Sigmoid colon (tissue), 7 donors: Measurements from ENCODE around the gene GPATCH2. TPM values are rescaled to one million over a fixed set of nuclear protein-coding genes. Genes with fewer than 3 reads are reported as not detected.

Experiments used
- DNase-seq: peaks from one replicate; pipeline ENCODE4 v3.0.0-alpha.2; 2019
- H3K27ac ChIP-seq, 4 donors: fragments of 200-600 bp; sonication (generic); one replicate each; pipeline ENCODE4 v1.5.1; 2016 to 2019; ENCODE audit warnings: mild to moderate bottlenecking in 1 of 4
- H3K27me3 ChIP-seq, 3 donors: fragments of 200-600 bp; sonication (generic); one replicate each; pipeline ENCODE4 v1.5.1; 2019; ENCODE audit warnings: mild to moderate bottlenecking in 1 of 3
- H3K36me3 ChIP-seq, 4 donors: fragments of 200-600 bp; sonication (generic); one replicate each; pipeline ENCODE4 v1.5.1; 2016 to 2019
- H3K4me1 ChIP-seq, 4 donors: fragments of 200-600 bp; sonication (generic); one replicate each; pipeline ENCODE4 v1.5.1; 2017 to 2019
- H3K4me3 ChIP-seq, 4 donors: fragments of 200-600 bp; sonication (generic); one replicate each; pipeline ENCODE4 v1.5.1; 2017 to 2019; ENCODE audit warnings: mild to moderate bottlenecking in 2 of 4, moderate library complexity in 1 of 4
- H3K9me3 ChIP-seq, 4 donors: fragments of 200-600 bp in 3 of 4; sonication (generic) in 3 of 4; one replicate each; pipeline versions ENCODE4 v1.5.1 to v1.6.1; 2013 to 2019
- CTCF ChIP-seq, 4 experiments: fragments of 450-650 bp in 3 of 4; fragments of 200-600 bp in 1 of 4; IDR thresholded peaks; one replicate each; pipeline ENCODE4 v1.5.1; 2016 to 2019; ENCODE audit warnings: antibody characterized with exemption in 4 of 4, mild to moderate bottlenecking in 3 of 4, moderate library complexity in 2 of 4
- EP300 ChIP-seq, 4 donors: sonication (generic); formaldehyde crosslinking; IDR thresholded peaks; one replicate each; pipeline ENCODE4 v1.6.1; 2017; ENCODE audit warnings: antibody characterized with exemption in 4 of 4
- POLR2A ChIP-seq, 2 donors: fragments of 450-650 bp; IDR thresholded peaks; one replicate each; pipeline ENCODE4 v1.6.1; 2016; ENCODE audit warnings: antibody characterized with exemption in 2 of 2, mild to moderate bottlenecking in 2 of 2, moderate library complexity in 2 of 2
- POLR2AphosphoS5 ChIP-seq, 4 donors: sonication (generic); formaldehyde crosslinking; IDR thresholded peaks; one replicate each; pipeline ENCODE4 v1.6.1; 2017; ENCODE audit warnings: antibody characterized with exemption in 4 of 4
- WGBS, 2 donors: extraction: QIAGEN DNeasy Blood & Tissue Kit; methylation state at CpG; one replicate each; pipeline ENCODE4 v1.1.7; 2013; 5-methylcytosine and 5-hydroxymethylcytosine counted together
- intact Hi-C: fragments of 100-400 bp; cut with DNase I; formaldehyde crosslinking; loops from one replicate; pipeline ENCODE4 v1.15.1; 2023
- polyA plus RNA-seq, 3 donors: library from polyadenylated mRNA; stranded (reverse); fragments of 200-250 nt; gene quantifications; one replicate each; pipeline ENCODE4 v1.2.3, GENCODE V29; 2013
- total RNA-seq, 4 donors: library from RNA; depleted of rRNA; stranded (reverse); fragments of >200 nt; gene quantifications; one replicate each; pipeline ENCODE4 v1.1.0, GENCODE V29; 2016
- donor health status: healthy with polysubstance abuse.
- donor health status: Bipolar disorder and iron deficiency.
- donor health status: healthy.

The GPATCH2 gene
- total and polyA plus RNA-seq, 7 donors, result 3.0 to 18.5 (median 12.2) TPM

GRCh38 chr1:217535601-217536377 lies 95.1 kb downstream of the GPATCH2 start:
- no peak for DNase-seq
- WGBS, 2 donors, result 94 to 96% methylated on average over 9 of the region's 9 CpGs
- Histone ChIP-seq H3K27me3 (no peaks in the 10 kb centered on the region), H3K27ac (no peak overlapping the region), H3K4me3 (no peak overlapping the region), H3K36me3 (no peaks in the 10 kb centered on the region), H3K4me1 (no peaks in the 10 kb centered on the region), H3K9me3 (no peaks in the 10 kb centered on the region)
- TF ChIP-seq CTCF (IDR thresholded peaks at IDR 0.05) (no peak), POLR2AphosphoS5 (IDR thresholded peaks at IDR 0.05) (no peak), EP300 (IDR thresholded peaks at IDR 0.05) (no peak), POLR2A (IDR thresholded peaks at IDR 0.05) (no peak)
- intact Hi-C loops, result no loop called here

GRCh38 chr1:217534566-217534965 lies 96.3 kb downstream of the GPATCH2 start:
- TF ChIP-seq CTCF (IDR thresholded peaks at IDR 0.05) (no peak), POLR2A (IDR thresholded peaks at IDR 0.05) (no peak), POLR2AphosphoS5 (IDR thresholded peaks at IDR 0.05) (no peak), EP300 (IDR thresholded peaks at IDR 0.05) (no peak)
- no peaks in the 10 kb centered on the region for H3K9me3 ChIP-seq
- no peak overlapping the region for H3K4me3 ChIP-seq
- no peaks in the 10 kb centered on the region for H3K4me1 ChIP-seq
- intact Hi-C loops, result no loop called here
- H3K27ac ChIP-seq, result no peak overlapping the region
- no peaks in the 10 kb centered on the region for H3K27me3 ChIP-seq
- DNase-seq, result no peak
- H3K36me3 ChIP-seq, result no peaks in the 10 kb centered on the region
- 31 to 77% methylated on average over 1 of the region's 1 CpG for WGBS, 2 donors

- Histone ChIP-seq H3K36me3 (no peaks in the 10 kb centered on the region), H3K27me3 (no peaks in the 10 kb centered on the region), H3K9me3 (no peaks in the 10 kb centered on the region), H3K27ac (no peak overlapping the region), H3K4me3 (no peak overlapping the region), H3K4me1 (peaks cover 0 to 11% (median 4%) of the 10 kb centered on the region in 4 donors)
- intact Hi-C loops, result no loop called here
- WGBS, 2 donors, result 91% methylated on average over 3 of the region's 3 CpGs
- no peak for TF ChIP-seq EP300 (IDR thresholded peaks at IDR 0.05)
- DNase-seq, result no peak
Measured at GRCh38 chr1:217528271-217528670, 102.6 kb downstream of the GPATCH2 start.

GRCh38 chr1:217527151-217527550 lies 103.7 kb downstream of the GPATCH2 start:
- DNase-seq, result no peak
- no peak overlapping the region for H3K27ac ChIP-seq
- 95 to 96% methylated on average over 2 of the region's 2 CpGs for WGBS, 2 donors
- H3K4me3 ChIP-seq, result no peak overlapping the region
- no peaks in the 10 kb centered on the region for H3K9me3 ChIP-seq
- H3K27me3 ChIP-seq, result no peaks in the 10 kb centered on the region
- no peaks in the 10 kb centered on the region for H3K36me3 ChIP-seq
- intact Hi-C loops, result no loop called here
- TF ChIP-seq POLR2A (IDR thresholded peaks at IDR 0.05) (no peak), EP300 (IDR thresholded peaks at IDR 0.05) (no peak), POLR2AphosphoS5 (IDR thresholded peaks at IDR 0.05) (no peak), CTCF (IDR thresholded peaks at IDR 0.05) (no peak)
- peaks cover 0 to 11% (median 4%) of the 10 kb centered on the region in 4 donors for H3K4me1 ChIP-seq

- DNase-seq, result no peak
- H3K27me3 ChIP-seq, result no peaks in the 10 kb centered on the region
- H3K27ac ChIP-seq, result no peak overlapping the region
- H3K9me3 ChIP-seq, result no peaks in the 10 kb centered on the region
- intact Hi-C loops, result no loop called here
- H3K36me3 ChIP-seq, result no peaks in the 10 kb centered on the region
- WGBS, 2 donors, result 91% methylated on average over 1 of the region's 1 CpG
- peaks cover 0 to 11% (median 4%) of the 10 kb centered on the region in 4 donors for H3K4me1 ChIP-seq
- TF ChIP-seq POLR2AphosphoS5 (IDR thresholded peaks at IDR 0.05) (no peak), POLR2A (IDR thresholded peaks at IDR 0.05) (no peak)
- H3K4me3 ChIP-seq, result no peak overlapping the region
Measured at GRCh38 chr1:217526636-217527035, 104.3 kb downstream of the GPATCH2 start.
